Gastrocnemius medialis (tissue), 4 donors: ENCODE measurements around the gene ZNF687.

Experiments
- POLR2A ChIP-seq, 2 donors: fragments of 450-650 bp; IDR thresholded peaks; one replicate each; pipeline ENCODE4 v1.6.1; 2017; ENCODE audit warnings: antibody characterized with exemption in 2 of 2, mild to moderate bottlenecking in 2 of 2, moderate library complexity in 2 of 2
- TF ChIP-seq, protein P1 (sequence below), 5 experiments: fragments of 450-650 bp in 3 of 5; fragments of 200-600 bp in 2 of 5; sonication (generic) in 2 of 5; IDR thresholded peaks in 4 of 5; conservative IDR thresholded peaks in 1 of 5; 1 replicate in 4 of 5; 2 replicates in 1 of 5; pipeline ENCODE4 v1.5.1; 2016 to 2019; ENCODE audit warnings: antibody characterized with exemption in 5 of 5, mild to moderate bottlenecking in 3 of 5, moderate library complexity in 3 of 5

DNA sequence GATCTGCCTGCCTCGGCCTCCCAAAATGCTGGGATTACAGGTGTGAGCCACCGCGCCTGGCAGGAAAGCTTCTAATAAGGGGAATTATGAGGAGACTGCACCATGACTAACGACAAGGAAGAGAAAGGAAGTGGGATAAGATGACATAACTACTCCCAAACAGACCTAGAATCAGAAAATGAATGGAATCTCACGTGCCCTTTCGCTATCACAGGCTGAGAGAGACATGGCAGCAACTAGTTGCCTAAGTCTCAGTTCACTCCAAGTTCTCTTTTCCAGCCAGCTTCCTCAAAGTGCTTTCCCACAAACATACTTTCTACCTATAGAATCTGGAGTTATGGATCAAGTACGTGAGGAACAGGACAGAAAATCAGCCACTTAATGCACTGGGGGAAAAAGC is 43.1 kb downstream of the ZNF687 start:
- TF ChIP-seq POLR2A (IDR thresholded peaks at IDR 0.05) = no peak
- TF ChIP-seq, protein P1, sequence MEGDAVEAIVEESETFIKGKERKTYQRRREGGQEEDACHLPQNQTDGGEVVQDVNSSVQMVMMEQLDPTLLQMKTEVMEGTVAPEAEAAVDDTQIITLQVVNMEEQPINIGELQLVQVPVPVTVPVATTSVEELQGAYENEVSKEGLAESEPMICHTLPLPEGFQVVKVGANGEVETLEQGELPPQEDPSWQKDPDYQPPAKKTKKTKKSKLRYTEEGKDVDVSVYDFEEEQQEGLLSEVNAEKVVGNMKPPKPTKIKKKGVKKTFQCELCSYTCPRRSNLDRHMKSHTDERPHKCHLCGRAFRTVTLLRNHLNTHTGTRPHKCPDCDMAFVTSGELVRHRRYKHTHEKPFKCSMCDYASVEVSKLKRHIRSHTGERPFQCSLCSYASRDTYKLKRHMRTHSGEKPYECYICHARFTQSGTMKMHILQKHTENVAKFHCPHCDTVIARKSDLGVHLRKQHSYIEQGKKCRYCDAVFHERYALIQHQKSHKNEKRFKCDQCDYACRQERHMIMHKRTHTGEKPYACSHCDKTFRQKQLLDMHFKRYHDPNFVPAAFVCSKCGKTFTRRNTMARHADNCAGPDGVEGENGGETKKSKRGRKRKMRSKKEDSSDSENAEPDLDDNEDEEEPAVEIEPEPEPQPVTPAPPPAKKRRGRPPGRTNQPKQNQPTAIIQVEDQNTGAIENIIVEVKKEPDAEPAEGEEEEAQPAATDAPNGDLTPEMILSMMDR (IDR thresholded peaks at IDR 0.05 in 4 of 5, conservative IDR thresholded peaks at IDR 0.05 in 1 of 5) = no peak
